ENCODE data around the gene HOXB5. TPM values are rescaled to one million over a fixed set of nuclear protein-coding genes. Genes with fewer than 3 reads are reported as not detected.
A peak's percentile ranks its signal among the peaks of the same experiment; 100 is the strongest.

Gene HOXB5
- total RNA-seq, 1 experiment from 2014 or later = not detected

DNA sequence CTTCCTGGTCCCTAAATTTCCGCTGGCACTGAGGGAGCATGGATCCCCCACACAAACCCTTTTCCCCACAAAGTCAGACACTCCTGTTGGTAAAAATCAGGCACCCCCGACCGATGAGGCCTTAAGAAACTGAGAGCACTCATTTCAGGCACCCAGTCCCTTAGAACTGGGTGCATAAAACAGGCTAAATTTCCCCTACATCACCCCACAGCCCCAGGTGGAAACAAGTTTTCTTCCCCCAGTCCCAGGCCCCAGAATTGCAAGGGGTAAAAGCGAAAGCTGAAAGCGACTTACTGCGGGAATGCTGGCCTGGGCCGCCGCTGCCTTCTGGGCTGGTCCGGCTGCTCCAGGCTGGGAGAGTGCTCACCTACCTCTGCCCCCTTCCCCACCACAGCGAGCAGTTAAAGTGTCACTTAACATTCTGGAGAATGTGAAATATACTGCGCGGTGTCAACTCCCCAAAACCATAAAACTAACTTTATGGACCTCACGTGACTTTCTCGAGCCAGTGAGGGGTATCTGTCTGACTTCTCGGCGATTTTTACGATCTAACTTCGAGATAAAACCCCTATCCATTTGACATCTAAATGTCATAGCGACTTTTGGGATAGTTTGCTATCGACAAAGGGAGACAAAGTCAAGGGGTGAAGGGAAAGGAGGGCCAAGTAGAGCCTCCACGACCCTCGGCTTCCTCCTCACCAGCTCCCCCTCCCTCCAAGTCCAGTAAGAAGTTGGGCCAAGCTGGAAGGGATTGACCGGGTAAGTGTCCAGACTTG lies 3.6 kb downstream of the HOXB5 start, which contains the start of gene HOXB3:
HOXB3 (minus strand) TSS at position 411 of the 776 bp plus-strand sequence. CDS start 37,767 bp downstream, outside the sequence.
- H3K27me3 ChIP-seq = no peaks in the 10 kb centered on the region
- no peak for DNase-seq

GRCh38 chr17:48589060-48589830 lies 4.3 kb downstream of the HOXB5 start:
- H3K4me3 ChIP-seq = no peak overlapping the region
- DNase-seq = no peak
- H3K36me3 ChIP-seq = peaks cover 22% of the 10 kb centered on the region
- H3K27me3 ChIP-seq = no peaks in the 10 kb centered on the region
- no peaks in the 10 kb centered on the region for H3K9me3 ChIP-seq

More for the DNA sequence above, 3.6 kb downstream of the HOXB5 start, which contains the start of gene HOXB3:
- Histone ChIP-seq H3K4me3 (no peak within 1 kb of the TSS), H3K36me3 (peaks cover 29% of the 10 kb centered on the region), H3K9me3 (no peaks in the 10 kb centered on the region)

DNA sequence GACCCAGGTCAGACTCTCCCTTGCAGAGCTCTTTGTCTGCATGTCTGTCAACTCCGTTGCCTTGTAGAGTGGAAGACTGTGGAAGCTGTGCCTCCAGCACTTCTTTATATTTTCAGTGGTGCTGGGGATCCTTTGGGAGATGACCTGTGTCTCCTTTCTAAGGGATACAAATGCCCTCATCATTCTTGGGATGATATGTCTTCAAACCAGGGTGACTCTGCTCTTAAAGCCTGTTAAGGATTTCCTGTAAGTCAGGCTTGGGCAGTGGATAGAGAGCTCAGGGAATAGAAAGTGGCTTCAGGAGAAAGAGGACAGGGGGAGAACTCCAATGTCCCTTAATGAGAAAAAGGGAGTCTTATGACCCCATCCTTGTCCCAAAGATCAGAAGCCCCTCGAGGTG lies 5.1 kb downstream of the HOXB5 start:
- no peak overlapping the region for H3K4me3 ChIP-seq
- H3K27me3 ChIP-seq = no peaks in the 10 kb centered on the region
- peaks cover 20% of the 10 kb centered on the region for H3K36me3 ChIP-seq
- no peak for DNase-seq
- no peaks in the 10 kb centered on the region for H3K9me3 ChIP-seq

DNA sequence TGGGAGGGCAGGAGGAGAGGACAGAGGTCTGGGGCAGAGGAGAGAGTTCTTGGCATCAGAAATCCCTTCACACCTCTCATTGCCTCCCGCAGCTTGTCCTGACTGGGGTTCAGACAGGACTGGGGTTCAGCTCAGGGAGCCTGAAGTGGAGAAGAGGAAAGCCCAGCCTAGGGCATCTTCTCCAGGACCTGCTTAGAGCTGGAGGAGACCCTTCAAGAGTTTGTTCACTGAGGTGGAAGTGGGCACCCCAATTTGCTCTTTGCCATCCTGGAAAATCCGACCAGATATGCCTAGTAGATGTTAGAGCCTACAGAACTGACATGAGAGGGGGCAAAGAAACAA lies 5.5 kb downstream of the HOXB5 start:
- no peaks in the 10 kb centered on the region for H3K27me3 ChIP-seq
- peaks cover 17% of the 10 kb centered on the region for H3K36me3 ChIP-seq
- no peak overlapping the region for H3K4me3 ChIP-seq

GRCh38 chr17:48587276-48588073 lies 6.1 kb downstream of the HOXB5 start:
- H3K9me3 ChIP-seq = no peaks in the 10 kb centered on the region
- H3K4me3 ChIP-seq = no peak overlapping the region
- no peak for DNase-seq
- no peaks in the 10 kb centered on the region for H3K27me3 ChIP-seq
- H3K36me3 ChIP-seq = peaks cover 13% of the 10 kb centered on the region

More for the DNA sequence above, 5.5 kb downstream of the HOXB5 start:
- DNase-seq = no peak
- H3K9me3 ChIP-seq = no peaks in the 10 kb centered on the region

GRCh38 chr17:48586355-48587258 lies 7.0 kb downstream of the HOXB5 start:
- Histone ChIP-seq H3K4me3 (no peak overlapping the region), H3K36me3 (peaks cover 8% of the 10 kb centered on the region), H3K27me3 (no peaks in the 10 kb centered on the region), H3K9me3 (no peaks in the 10 kb centered on the region)
- DNase-seq = no peak

GRCh38 chr17:48584223-48584741 lies 9.3 kb downstream of the HOXB5 start:
- Histone ChIP-seq H3K36me3 (no peaks in the 10 kb centered on the region; the same call in 1 of the 2 replicates), H3K9me3 (no peaks in the 10 kb centered on the region), H3K4me3 (peak overlapping the region; percentile 56), H3K27me3 (no peaks in the 10 kb centered on the region)
- DNase-seq = no peak

DNA sequence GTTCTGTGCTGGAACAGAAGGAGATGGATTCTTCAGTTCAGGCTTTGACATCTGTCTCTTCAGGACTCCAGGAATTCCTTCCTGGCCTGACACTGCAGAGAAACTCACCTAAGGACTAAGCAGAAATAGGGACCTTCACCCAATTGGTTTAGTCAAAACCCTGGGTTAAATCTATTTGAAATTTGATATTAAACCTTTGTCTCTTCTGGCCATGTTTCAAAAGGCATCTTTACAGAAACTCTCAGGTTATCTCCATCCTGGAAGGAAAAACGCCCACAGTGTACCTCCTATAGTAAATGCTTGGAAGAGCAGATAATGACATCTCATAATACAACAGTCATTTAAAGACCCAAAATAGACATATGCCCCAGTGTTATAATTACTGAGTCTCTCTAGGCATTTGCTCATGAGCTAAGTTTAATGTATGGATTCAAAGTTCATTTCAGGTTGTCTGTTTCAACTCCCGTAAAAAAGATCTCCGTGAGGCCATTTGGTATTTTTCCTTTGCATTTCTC lies 9.8 kb downstream of the HOXB5 start:
- no peaks in the 10 kb centered on the region for H3K27me3 ChIP-seq
- no peak for DNase-seq
- no peaks in the 10 kb centered on the region; the same call in 1 of the 2 replicates for H3K36me3 ChIP-seq
- no peaks in the 10 kb centered on the region for H3K9me3 ChIP-seq
- no peak overlapping the region for H3K4me3 ChIP-seq

GRCh38 chr17:48582750-48583069 lies 10.9 kb downstream of the HOXB5 start:
- Histone ChIP-seq H3K36me3 (no peaks in the 10 kb centered on the region; the same call in 1 of the 2 replicates), H3K27me3 (no peaks in the 10 kb centered on the region), H3K9me3 (no peaks in the 10 kb centered on the region), H3K4me3 (peak overlapping the region; percentile 61)
- DNase-seq = peak; percentile 63

DNA sequence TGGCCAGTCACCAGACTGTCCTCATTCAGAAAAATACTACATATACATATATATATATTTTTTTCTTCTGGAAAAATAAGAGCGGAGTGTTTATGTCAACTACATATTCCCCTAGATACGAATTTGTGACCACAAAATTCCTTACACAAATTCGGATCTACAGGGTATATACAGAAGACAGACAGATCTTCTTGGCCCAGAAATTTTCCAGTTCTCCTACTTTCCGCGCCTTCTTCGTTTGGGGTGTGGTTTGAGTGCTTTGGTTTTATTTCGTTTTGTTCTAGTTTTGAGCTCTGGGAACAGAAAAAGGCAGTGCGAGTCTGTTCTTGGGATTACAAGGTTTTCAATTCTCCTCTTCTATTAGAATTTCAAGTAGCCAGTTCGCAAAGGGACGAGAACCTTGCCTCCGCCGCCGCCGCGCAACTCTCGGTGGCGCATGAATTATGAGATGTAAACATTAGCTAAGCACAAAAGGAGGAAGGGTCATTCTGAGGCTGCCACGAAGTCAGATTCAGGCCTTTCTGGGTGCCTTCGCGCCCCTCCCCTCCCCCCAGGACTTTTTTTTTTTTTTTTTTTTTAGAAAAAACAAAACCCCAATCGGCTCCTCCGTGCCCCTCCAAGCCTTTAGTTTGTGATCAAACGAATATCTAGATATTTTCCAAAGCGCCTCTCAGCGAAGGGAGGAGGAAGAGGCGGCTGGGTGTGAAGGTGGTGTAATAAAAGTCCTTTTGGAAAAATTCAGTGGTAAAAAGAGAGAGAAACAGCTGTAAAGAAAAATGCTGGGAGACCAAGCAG lies 13.6 kb downstream of the HOXB5 start:
- Histone ChIP-seq H3K27me3 (no peaks in the 10 kb centered on the region), H3K9me3 (no peaks in the 10 kb centered on the region), H3K36me3 (peaks cover 6% of the 10 kb centered on the region), H3K4me3 (peak overlapping the region; percentile 61)
- no peak for DNase-seq

- H3K4me3 ChIP-seq = peak overlapping the region; percentile 61
- no peaks in the 10 kb centered on the region for H3K27me3 ChIP-seq
- H3K9me3 ChIP-seq = no peaks in the 10 kb centered on the region
- DNase-seq = no peak
- peaks cover 6% of the 10 kb centered on the region for H3K36me3 ChIP-seq
These were observed 14.2 kb downstream of the HOXB5 start for GRCh38 chr17:48579471-48579759.

GRCh38 chr17:48578616-48579470 lies 14.7 kb downstream of the HOXB5 start:
- Histone ChIP-seq H3K9me3 (no peaks in the 10 kb centered on the region), H3K36me3 (peaks cover 8% of the 10 kb centered on the region), H3K27me3 (no peaks in the 10 kb centered on the region), H3K4me3 (peak overlapping the region; percentile 61)
- no peak for DNase-seq

DNA sequence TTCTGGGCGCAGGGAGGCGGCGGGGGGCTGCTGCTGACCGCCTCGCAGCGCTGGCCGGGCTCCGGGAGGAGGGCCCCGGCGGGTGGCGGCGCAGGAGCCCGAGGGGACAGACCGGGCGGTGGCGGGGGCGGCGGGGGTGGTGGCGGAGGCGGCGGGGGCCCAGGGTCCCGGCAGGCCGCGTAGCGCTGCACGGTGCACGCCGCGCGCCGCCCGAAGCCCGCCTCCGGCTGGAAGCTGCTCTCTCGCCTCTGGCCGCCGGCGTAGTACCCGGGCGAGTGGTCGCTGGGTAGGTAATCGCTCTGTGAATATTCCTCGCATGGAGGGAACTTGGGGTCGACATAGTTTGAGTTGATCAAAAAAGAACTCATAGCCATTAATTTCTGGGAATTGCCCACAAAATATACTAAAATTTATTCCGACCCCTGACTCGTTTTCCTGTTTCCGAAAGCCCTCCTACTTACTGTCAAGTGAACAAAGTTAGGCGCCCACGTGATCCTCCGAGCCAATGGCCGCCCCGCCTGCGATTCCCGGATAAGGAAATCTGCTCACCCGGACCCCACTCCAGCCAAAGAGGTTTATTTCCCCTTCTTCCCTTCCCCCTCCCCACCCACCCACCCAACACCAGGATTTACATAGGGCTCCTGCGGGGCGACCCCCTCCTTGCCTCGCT lies 15.5 kb downstream of the HOXB5 start, which contains the start of gene HOXB4:
HOXB4 (minus strand) TSS at position 405 of the 670 bp plus-strand sequence; CDS start at position 374, 31 bp downstream.
- no peaks in the 10 kb centered on the region for H3K27me3 ChIP-seq
- peaks cover 12% of the 10 kb centered on the region for H3K36me3 ChIP-seq
- DNase-seq = peak; percentile 87
- peak within 1 kb of the TSS; percentile 61 for H3K4me3 ChIP-seq
- no peaks in the 10 kb centered on the region for H3K9me3 ChIP-seq

Measured in MG63 (cell line).